K562 (cell line): ENCODE data around the gene FANCD2OS. TPM values are rescaled to one million over a fixed set of nuclear protein-coding genes. Genes with fewer than 3 reads are reported as not detected.

Experiments
- ATAC-seq: fragments of 200-7000 bp; cut with Tn5 transposase; 3 replicates; pipeline ENCODE4 v1.9.1; 2020; ENCODE audit warnings: moderate library complexity
- BruUV-seq: library from RNA; stranded (reverse); fragments of 400-500 nt; replicated peaks from 2 replicates; lab custom pipeline; 2021; lab: Mats Ljungman, UMichigan
- CTCF ChIA-PET: fragments of 300-600 bp; formaldehyde crosslinking; extraction: SDS; loops from one replicate; lab custom pipeline; 2021; ENCODE audit warnings: low intra/inter-chr PET ratio; lab: Yijun Ruan, JAX
- POLR2A ChIA-PET: fragments of 300-600, 350-650 bp; sonication (Branson Sonifier 250); formaldehyde crosslinking; extraction: SDS; loops from one replicate; lab custom pipeline; 2021; ENCODE audit warnings: antibody characterized with exemption, inconsistent platforms; lab: Yijun Ruan, JAX
- DNase-seq, 4 experiments: peaks; one replicate each; pipeline versions ENCODE4 v3.0.0 to v3.0.0-alpha.2; 2011 to 2018; ENCODE audit warnings: low spot score in 3 of 4, mixed read lengths in 3 of 4; ENCODE audit errors: extremely low read depth in 1 of 4
- FAIRE-seq: peaks from 2 replicates; lab custom pipeline; 2011; peaks lifted over from hg19 to GRCh38; lab: Jason Lieb, UNC
- H2AFZ ChIP-seq: 2 replicates; pipeline ENCODE4 v1.6.0; 2011; ENCODE audit warnings: low read depth, low read length, control low read depth, inconsistent platforms
- H3K27ac ChIP-seq: fragments of 200-600 bp; 3 replicates; pipeline ENCODE4 v1.8.0; 2011; ENCODE audit warnings: low read depth, mild to moderate bottlenecking, control low read depth, inconsistent platforms, low read length, moderate library complexity, mixed read lengths; ENCODE audit errors: extremely low read depth
- H3K27me3 ChIP-seq, 2 experiments: fragments of 300-600 bp in 1 of 2; 2 replicates in 1 of 2; 3 replicates in 1 of 2; pipeline versions ENCODE4 v1.6.0 to v1.8.0; 2011; ENCODE audit warnings: inconsistent platforms in 2 of 2, low read length in 2 of 2, mild to moderate bottlenecking in 1 of 2, mixed read lengths in 1 of 2, moderate library complexity in 1 of 2; ENCODE audit not compliant: control insufficient read depth in 2 of 2, insufficient read depth in 2 of 2
- H3K36me3 ChIP-seq: fragments of 300-600 bp; 3 replicates; pipeline ENCODE4 v1.8.0; 2011; ENCODE audit warnings: mild to moderate bottlenecking, low read length, inconsistent platforms; ENCODE audit not compliant: control insufficient read depth, insufficient read depth
- H3K4me1 ChIP-seq, 2 experiments: fragments of 200-600 bp in 1 of 2; replicated peaks in 1 of 2; 2 replicates in 1 of 2; 3 replicates in 1 of 2; pipeline versions ENCODE4 v1.5.1 to v1.8.0; 2011; ENCODE audit warnings: inconsistent platforms in 2 of 2, low read length in 2 of 2, mild to moderate bottlenecking in 1 of 2, mixed read lengths in 1 of 2, moderate library complexity in 1 of 2; ENCODE audit not compliant: control insufficient read depth in 2 of 2, insufficient read depth in 2 of 2
- H3K4me2 ChIP-seq: 2 replicates; pipeline ENCODE4 v1.6.1; 2011; ENCODE audit warnings: low read length, control low read depth, inconsistent platforms, mixed read lengths; ENCODE audit not compliant: insufficient read depth
- H3K4me3 ChIP-seq: fragments of 200-600 bp; sonication (generic), shearing (Covaris generic); 2 replicates; pipeline ENCODE4 v1.5.1; 2016; ENCODE audit warnings: control low read depth, inconsistent platforms
- H3K79me2 ChIP-seq: fragments of 200-600 bp; 3 replicates; pipeline ENCODE4 v1.8.0; 2011; ENCODE audit warnings: low read length, inconsistent platforms; ENCODE audit not compliant: control insufficient read depth, insufficient read depth
- H3K9ac ChIP-seq, 2 experiments: 2 replicates each; pipeline versions ENCODE4 v1.6.0 to v1.6.1; 2011; ENCODE audit warnings: low read depth in 2 of 2, low read length in 2 of 2, control low read depth in 1 of 2, inconsistent platforms in 1 of 2, mild to moderate bottlenecking in 1 of 2, mixed read lengths in 1 of 2; ENCODE audit not compliant: insufficient read depth in 1 of 2
- H3K9me1 ChIP-seq: one replicate; pipeline ENCODE4 v1.6.0; 2011; ENCODE audit warnings: inconsistent platforms, mild to moderate bottlenecking, low read length, moderate library complexity; ENCODE audit not compliant: control insufficient read depth, insufficient read depth
- H3K9me3 ChIP-seq: replicated peaks from 2 replicates; pipeline ENCODE4 v1.5.1; 2011; ENCODE audit warnings: low read depth, low read length, inconsistent platforms; ENCODE audit not compliant: control insufficient read depth, insufficient read depth
- H4K20me1 ChIP-seq: replicated peaks from 2 replicates; pipeline ENCODE4 v1.6.1; 2011; ENCODE audit warnings: low read length, inconsistent platforms, mixed read lengths; ENCODE audit not compliant: control insufficient read depth, insufficient read depth
- CC2D1A ChIP-seq: fragments of 450-650 bp; IDR thresholded peaks from 2 replicates; pipeline ENCODE4 v1.6.1; 2017; ENCODE audit warnings: mild to moderate bottlenecking
- CHCHD3 ChIP-seq: fragments of 250-450 bp; sonication (Bioruptor Pico); IDR thresholded peaks from 2 replicates; pipeline ENCODE4 v2.1.2; 2022; ENCODE audit warnings: mild to moderate bottlenecking
- ELF4 ChIP-seq: fragments of 450-650 bp; formaldehyde crosslinking; IDR thresholded peaks from 2 replicates; pipeline ENCODE4 v1.4.0; 2022; ENCODE audit warnings: missing genetic modification characterization
- GTF2F1 ChIP-seq: IDR thresholded peaks from 2 replicates; pipeline ENCODE4 v1.6.1; 2011; ENCODE audit warnings: low read depth, low read length, improper control_type of control experiment
- HIVEP1 ChIP-seq: fragments of 250-450 bp; sonication (Bioruptor Pico); IDR thresholded peaks from 2 replicates; pipeline ENCODE4 v1.4.0; 2020; ENCODE audit warnings: mild to moderate bottlenecking
- NR1H2 ChIP-seq: sonication (generic); formaldehyde crosslinking; IDR thresholded peaks from 2 replicates; pipeline ENCODE4 v1.4.0; 2020; ENCODE audit warnings: mild to moderate bottlenecking, missing genetic modification reagents
- OTX1 ChIP-seq: fragments of 450-650 bp; formaldehyde crosslinking; IDR thresholded peaks from 2 replicates; pipeline ENCODE4 v1.4.0; 2022; ENCODE audit warnings: mild to moderate bottlenecking
- PBX2 ChIP-seq, 2 experiments: IDR thresholded peaks in 1 of 2; conservative IDR thresholded peaks in 1 of 2; 2 replicates each; pipeline ENCODE4 v1.6.1; 2016; ENCODE audit warnings: low read depth in 2 of 2, mild to moderate bottlenecking in 1 of 2, missing compliant biosample characterization in 1 of 2, missing genetic modification characterization in 1 of 2, moderate library complexity in 1 of 2
- RAD21 ChIP-seq, 2 experiments: fragments of 250-450 bp in 1 of 2; fragments of 450-650 bp in 1 of 2; sonication (Bioruptor Pico) in 1 of 2; formaldehyde crosslinking in 1 of 2; IDR thresholded peaks in 1 of 2; conservative IDR thresholded peaks in 1 of 2; 2 replicates each; pipeline versions ENCODE4 v1.4.0 to v1.8.0; 2020 to 2022; ENCODE audit warnings: mild to moderate bottlenecking in 2 of 2, moderate library complexity in 1 of 2
- XRCC5 ChIP-seq: fragments of 200-400 bp; formaldehyde crosslinking; IDR thresholded peaks from 2 replicates; pipeline ENCODE4 v1.6.1; 2017; ENCODE audit warnings: low read depth, mild to moderate bottlenecking, low read length
- YBX1 ChIP-seq: fragments of 450-650 bp; IDR thresholded peaks from 2 replicates; pipeline ENCODE4 v1.7.1; 2016; ENCODE audit warnings: mild to moderate bottlenecking
- ZBTB49 ChIP-seq: sonication (generic); formaldehyde crosslinking; IDR thresholded peaks from 2 replicates; pipeline ENCODE4 v1.8.0; 2022; ENCODE audit warnings: missing genetic modification reagents, mild to moderate bottlenecking, borderline replicate concordance
- ZNF277 ChIP-seq: fragments of 250-450 bp; sonication (Bioruptor Pico); IDR thresholded peaks from 2 replicates; pipeline ENCODE4 v1.8.0; 2022; ENCODE audit warnings: inconsistent platforms, mild to moderate bottlenecking, moderate library complexity, borderline replicate concordance
- ZNF655 ChIP-seq: fragments of 250-450 bp; sonication (Bioruptor Pico); IDR thresholded peaks from 2 replicates; pipeline ENCODE4 v1.5.0; 2021
- WGBS: fragments of 100-300 bp; shearing (Covaris generic); methylation state at CpG from one replicate; pipeline ENCODE4 v1.1.6; 2016; ENCODE audit warnings: low coverage, mixed read lengths; ENCODE audit not compliant: insufficient coverage; ENCODE audit errors: missing lambda C conversion rate; 5-methylcytosine and 5-hydroxymethylcytosine counted together
- in situ Hi-C: fragments of 300-500 bp; cut with MboI; formaldehyde crosslinking; loops from 4 replicates; pipeline ENCODE4 v1.15.0; 2018; ENCODE audit warnings: inconsistent platforms, mixed read lengths
- intact Hi-C: fragments of 100-400 bp; cut with micrococcal nuclease; formaldehyde crosslinking; loops from 2 replicates; pipeline ENCODE4 v1.14.2; 2022
- polyA plus RNA-seq, 8 experiments: library from polyadenylated mRNA; depleted of rRNA in 4 of 8; stranded (reverse) in 5 of 8; unstranded in 3 of 8; fragments of >200 nt; fragmentation: Nextera tagmentation in 2 of 8; fragmentation: Illumina TruSeq in 1 of 8; extraction: Ambion mirVana in 2 of 8; extraction: Trizol in 1 of 8; gene quantifications; 2 replicates each; pipeline versions ENCODE4 v1.2.1 to v1.2.3, GENCODE V29; 2011 to 2014; ENCODE audit warnings: inconsistent platforms in 1 of 8, missing spikeins in 1 of 8
- total RNA-seq, 7 experiments: library from RNA; depleted of rRNA in 6 of 7; stranded (reverse); fragments of >200 nt in 6 of 7; fragmentation: Illumina TruSeq in 2 of 7; extraction: Trizol in 2 of 7; gene quantifications; 2 replicates each; pipeline versions ENCODE4 v1.2.1 to v1.2.3, GENCODE V29; 2011 to 2021; ENCODE audit warnings: low replicate concordance in 1 of 7

FANCD2OS gene
- total and polyA plus RNA-seq, 9 of the 15 experiments (the other 6 are each of a cell fraction or from before 2014, with no cell fraction given) = not detected

- FAIRE-seq (no peak), ATAC-seq (peak; percentile 74), DNase-seq (no peak)
- WGBS = 85% methylated on average over 13 of the region's 14 CpGs
- Histone ChIP-seq H3K9ac (no peak overlapping the region), H4K20me1 (no peaks in the 10 kb centered on the region), H2AFZ (no peak overlapping the region), H3K27ac (no peak overlapping the region), H3K9me3 (no peaks in the 10 kb centered on the region), H3K4me1 (no peaks in the 10 kb centered on the region), H3K4me3 (no peak overlapping the region), H3K79me2 (0 out of 3 replicates have a peak, but pooled peaks cover 2% of the 10 kb centered on the region), H3K36me3 (peaks cover 40% of the 10 kb centered on the region), H3K4me2 (no peak overlapping the region), H3K9me1 (no peaks in the 10 kb centered on the region), H3K27me3 (no peaks in the 10 kb centered on the region)
- ChIA-PET CTCF (no interaction called here), POLR2A (interaction anchor here (0.7 to 2.9 kb wide), 2 partner anchors 8 to 12 kb away, joined by 4 to 25 read pairs; partner anchors contain the start of gene VHL)
- intact Hi-C loops (no loop called here), in situ Hi-C loops (no loop called here)
- no TSS peak for BruUV-seq
- TF ChIP-seq PBX2 (CRISPR knock-in tag; IDR thresholded peaks at IDR 0.05; ENCODE audit: low read depth) (no peak), PBX2 (tag; conservative IDR thresholded peaks at IDR 0.05; ENCODE audit: low read depth) (no peak), ZBTB49 (CRISPR knock-in tag) (no peak), GTF2F1 (no peak), ZNF655 (CRISPR knock-in tag) (no peak), OTX1 (CRISPR knock-in tag) (no peak), NR1H2 (no peak), ZNF277 (CRISPR knock-in tag) (no peak), ELF4 (no peak), CC2D1A (no peak), CHCHD3 (CRISPR knock-in tag) (no peak), YBX1 (no peak), XRCC5 (no peak), RAD21 (CRISPR knock-in tag; conservative IDR thresholded peaks at IDR 0.05 in 1 of 2, IDR thresholded peaks at IDR 0.05 in 1 of 2) (no peak), HIVEP1 (CRISPR knock-in tag) (no peak)
Observed at GRCh38 chr3:10154335-10155122, 46.5 kb upstream of the FANCD2OS start.
